ENCODE measurements around the gene VWA8.
"Not testable (repeated sequence)": the region's sequence is repeated elsewhere in the genome, so short reads cannot be mapped to it uniquely, and the experiment has no call there.

The VWA8 gene

DNA sequence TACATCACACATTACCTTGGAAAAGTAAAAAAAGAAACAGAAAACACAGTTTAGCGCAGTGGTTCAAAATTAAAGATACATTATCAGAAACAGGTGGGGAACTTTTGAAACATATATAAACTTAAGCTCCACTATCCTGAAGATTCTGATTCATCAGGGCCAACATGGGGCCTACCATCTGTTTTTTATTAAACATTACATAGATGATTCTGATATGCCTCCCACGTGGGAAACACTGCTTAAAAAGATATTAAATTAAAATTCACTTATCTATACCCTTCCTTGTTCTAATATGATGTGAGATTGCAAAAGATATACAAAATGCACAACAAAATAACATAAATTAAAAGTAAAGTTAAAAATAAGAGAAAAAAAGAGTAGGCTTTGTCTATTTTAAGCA lies 125.0 kb downstream of the VWA8 start:
- no peaks in the 10 kb centered on the region for H3K4me1 Mint-ChIP-seq
- no peak for DNase-seq
- no peak overlapping the region for H3K4me3 Mint-ChIP-seq
- CTCF ChIA-PET = interaction anchor here (0.7 kb wide), 1 partner anchor 93 kb away, joined by 4 read pairs; no protein-coding TSS in a partner anchor
- H3K27ac Mint-ChIP-seq = no peak overlapping the region
- peaks cover 4% of the 10 kb centered on the region for H3K9me3 Mint-ChIP-seq
- peaks cover 24% of the 10 kb centered on the region for H3K36me3 Mint-ChIP-seq
- H3K27me3 Mint-ChIP-seq = no peaks in the 10 kb centered on the region

DNA sequence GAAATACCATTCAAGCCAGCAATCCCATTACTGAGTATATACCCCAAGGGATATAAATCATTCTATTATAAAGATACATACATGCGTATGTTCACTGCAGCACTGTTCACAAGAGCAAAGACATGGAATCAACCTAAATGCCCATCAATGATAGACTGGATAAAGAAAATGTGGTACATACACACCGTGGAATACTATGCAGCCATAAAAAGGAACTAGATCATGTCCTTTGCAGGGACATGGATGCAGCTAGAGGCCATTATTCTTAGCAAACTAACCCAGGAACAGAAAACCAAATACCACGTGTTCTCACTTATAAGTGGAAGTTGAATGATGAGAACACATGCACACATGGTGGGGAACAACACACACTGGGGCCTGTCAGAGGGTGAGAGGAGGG lies 126.2 kb downstream of the VWA8 start:
- H3K27ac Mint-ChIP-seq, DNase-seq, H3K27me3 Mint-ChIP-seq, H3K4me3 Mint-ChIP-seq, H3K4me1 Mint-ChIP-seq, CTCF ChIA-PET, H3K9me3 Mint-ChIP-seq: not testable (repeated sequence)
- peaks cover 24% of the 10 kb centered on the region for H3K36me3 Mint-ChIP-seq

DNA sequence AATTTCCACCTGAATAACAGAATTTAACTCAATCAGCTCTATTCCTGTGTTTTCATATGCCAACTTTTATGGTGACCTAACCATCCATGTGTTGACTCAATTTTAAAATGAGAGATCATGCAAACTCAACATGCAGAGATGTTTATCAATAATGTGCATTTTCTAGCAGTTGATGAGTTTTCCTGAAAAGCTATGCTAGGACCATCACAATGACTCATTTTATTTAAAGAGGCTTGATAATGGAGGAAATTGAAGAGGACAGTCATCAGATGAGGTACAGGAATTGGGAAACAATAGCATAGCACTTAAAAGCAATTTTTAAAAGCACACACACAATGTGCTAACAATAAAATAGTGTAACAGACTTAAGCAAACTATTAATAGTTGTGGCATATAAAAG lies 127.1 kb downstream of the VWA8 start:
- CTCF ChIA-PET = no interaction called here
- Mint-ChIP-seq H3K27me3 (no peaks in the 10 kb centered on the region), H3K9me3 (peaks cover 4% of the 10 kb centered on the region), H3K4me1 (no peaks in the 10 kb centered on the region), H3K27ac (no peak overlapping the region), H3K36me3 (peaks cover 23% of the 10 kb centered on the region), H3K4me3 (no peak overlapping the region)
- DNase-seq = no peak

DNA sequence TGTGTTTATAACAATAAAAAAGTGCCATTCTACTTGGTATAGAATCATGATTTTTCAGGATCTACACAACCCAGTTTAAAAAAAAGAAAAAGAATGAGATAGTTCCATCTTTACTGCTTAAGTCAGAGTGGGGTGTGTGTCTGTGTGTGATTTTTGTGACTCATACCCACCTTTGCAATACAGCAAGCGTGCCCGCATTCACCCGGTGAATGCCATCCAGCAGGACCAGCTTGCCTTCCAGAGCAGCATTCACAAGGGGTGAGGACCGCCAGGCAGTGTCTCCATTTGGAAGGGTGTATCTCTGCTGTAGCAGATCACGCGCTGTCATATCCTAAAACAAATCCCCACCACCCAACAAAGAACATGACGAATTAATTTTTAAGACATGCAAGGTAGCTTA lies 127.7 kb downstream of the VWA8 start:
- H3K4me3 Mint-ChIP-seq = no peak overlapping the region
- H3K9me3 Mint-ChIP-seq = peaks cover 4% of the 10 kb centered on the region
- DNase-seq = no peak
- no peak overlapping the region for H3K27ac Mint-ChIP-seq
- H3K36me3 Mint-ChIP-seq = peaks cover 22% of the 10 kb centered on the region
- CTCF ChIA-PET = no interaction called here
- no peaks in the 10 kb centered on the region for H3K4me1 Mint-ChIP-seq
- H3K27me3 Mint-ChIP-seq = no peaks in the 10 kb centered on the region

DNA sequence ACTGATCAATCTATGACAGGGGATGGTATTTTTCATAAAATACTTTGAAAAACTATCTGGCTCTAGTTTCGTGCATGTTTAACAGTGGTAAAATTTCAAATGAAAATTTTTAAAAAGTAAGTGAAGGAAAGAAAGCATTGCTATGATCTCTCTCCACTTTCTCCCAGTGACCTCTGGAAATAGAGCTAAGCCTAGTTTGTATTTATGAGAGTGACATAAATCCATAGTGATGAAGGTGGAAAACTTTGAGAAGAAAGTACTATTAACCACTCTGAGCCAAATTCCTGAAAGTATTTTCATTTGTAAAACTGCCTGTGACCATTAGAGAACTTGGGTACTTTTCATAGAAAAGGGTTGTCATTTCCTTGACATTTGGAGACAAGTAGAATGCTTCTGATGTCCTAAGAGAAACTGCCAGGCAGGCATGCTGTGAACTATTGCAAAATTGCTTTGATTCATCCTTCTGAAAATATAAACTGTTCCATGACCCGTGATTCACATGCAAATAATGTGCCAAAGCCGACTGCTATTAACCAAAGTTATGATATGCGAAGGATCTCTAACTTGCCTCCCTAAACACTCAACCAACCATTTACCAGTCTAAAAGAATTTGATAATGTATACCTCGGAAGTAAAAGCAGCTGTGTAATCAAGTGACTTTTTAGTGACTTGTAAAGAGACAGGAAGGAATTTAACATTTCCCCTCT lies 133.2 kb downstream of the VWA8 start:
- Mint-ChIP-seq H3K4me3 (no peak overlapping the region), H3K4me1 (no peaks in the 10 kb centered on the region), H3K27me3 (no peaks in the 10 kb centered on the region), H3K36me3 (peaks cover 24% of the 10 kb centered on the region), H3K9me3 (no peaks in the 10 kb centered on the region), H3K27ac (no peak overlapping the region)
- DNase-seq = no peak
- CTCF ChIA-PET = no interaction called here

DNA sequence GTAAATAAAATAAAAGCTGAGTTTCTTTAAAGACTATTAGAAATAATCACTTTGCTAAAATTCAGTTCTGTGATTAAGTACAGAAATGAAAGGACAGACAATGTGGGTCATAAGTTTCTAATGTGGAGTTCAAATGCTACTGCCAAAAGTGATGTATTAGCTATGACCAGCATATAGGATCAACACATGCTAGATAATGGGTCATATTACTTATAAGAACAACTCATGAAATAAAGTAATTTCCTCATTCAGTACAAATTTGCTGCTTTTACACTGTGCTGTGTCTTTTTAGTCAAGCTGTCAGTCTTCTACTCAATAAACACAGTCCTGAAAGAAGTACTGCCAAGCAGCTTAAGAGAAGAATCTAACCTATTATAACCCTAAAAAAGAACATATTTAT lies 135.2 kb downstream of the VWA8 start:
- H3K4me3 Mint-ChIP-seq = no peak overlapping the region
- no peaks in the 10 kb centered on the region for H3K9me3 Mint-ChIP-seq
- CTCF ChIA-PET = no interaction called here
- H3K27me3 Mint-ChIP-seq = no peaks in the 10 kb centered on the region
- no peak overlapping the region for H3K27ac Mint-ChIP-seq
- H3K4me1 Mint-ChIP-seq = no peaks in the 10 kb centered on the region
- DNase-seq = no peak
- peaks cover 20% of the 10 kb centered on the region for H3K36me3 Mint-ChIP-seq

DNA sequence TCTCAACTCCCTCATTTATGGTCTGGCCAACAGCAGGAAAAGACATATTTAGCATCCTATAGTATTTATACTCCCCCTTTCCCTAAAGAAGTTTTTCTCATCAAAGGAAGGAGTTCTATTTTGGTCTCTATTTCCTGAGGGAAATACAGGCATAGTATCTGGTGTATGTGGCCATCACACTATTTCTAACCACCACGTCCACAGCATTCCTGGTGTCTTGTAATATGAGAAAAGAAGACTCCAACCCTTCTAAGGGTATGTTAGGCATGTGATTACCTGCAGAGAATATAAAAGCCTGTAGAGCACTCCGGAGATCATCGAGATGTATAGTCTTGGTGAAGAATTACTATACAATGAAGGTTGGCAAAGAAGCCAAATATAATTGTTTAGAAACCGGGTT lies 137.4 kb downstream of the VWA8 start:
- H3K4me3 Mint-ChIP-seq = no peak overlapping the region
- no peak overlapping the region for H3K27ac Mint-ChIP-seq
- no peaks in the 10 kb centered on the region for H3K27me3 Mint-ChIP-seq
- no peak for DNase-seq
- H3K4me1 Mint-ChIP-seq = no peaks in the 10 kb centered on the region
- H3K36me3 Mint-ChIP-seq = peaks cover 14% of the 10 kb centered on the region
- CTCF ChIA-PET = no interaction called here
- no peaks in the 10 kb centered on the region for H3K9me3 Mint-ChIP-seq

DNA sequence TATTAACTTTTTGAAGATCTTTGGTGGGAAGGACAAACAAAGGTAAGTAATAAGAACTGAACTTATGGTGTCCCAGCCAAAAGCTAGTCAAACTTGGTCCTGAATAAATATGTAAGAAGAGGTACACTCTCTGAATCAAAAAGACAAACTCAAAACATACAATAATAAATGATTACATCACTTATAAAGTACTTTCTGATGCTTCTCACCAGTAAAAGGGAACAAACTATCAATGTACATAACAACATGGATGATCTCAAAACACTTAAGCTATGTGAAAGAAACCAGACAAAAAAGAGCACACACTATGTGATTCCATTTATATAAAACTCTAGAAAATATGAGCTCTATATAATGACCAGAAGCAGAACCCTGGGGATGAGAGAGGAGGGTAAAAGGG lies 138.3 kb downstream of the VWA8 start:
- H3K9me3 Mint-ChIP-seq = no peaks in the 10 kb centered on the region

DNA sequence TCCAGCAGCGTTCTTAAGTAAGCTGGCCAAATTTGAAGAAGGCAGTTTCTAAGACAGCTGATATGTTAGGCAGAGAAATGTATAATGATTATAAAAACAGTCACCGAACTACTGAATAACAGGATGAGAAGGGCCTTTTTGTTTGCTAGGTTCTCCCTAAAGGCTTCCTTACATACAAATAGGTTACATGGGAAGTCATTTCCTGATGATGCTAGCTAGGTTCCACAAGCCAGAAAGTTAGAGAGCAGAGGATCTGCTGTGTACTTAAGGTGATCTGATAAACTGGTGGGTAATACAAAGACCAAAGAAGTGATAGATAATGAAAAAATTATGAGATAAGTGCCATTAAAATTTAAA lies 139.7 kb downstream of the VWA8 start:
- Mint-ChIP-seq H3K4me3 (no peak overlapping the region), H3K4me1 (no peaks in the 10 kb centered on the region), H3K9me3 (no peaks in the 10 kb centered on the region), H3K27ac (no peak overlapping the region), H3K27me3 (no peaks in the 10 kb centered on the region), H3K36me3 (peaks cover 15% of the 10 kb centered on the region)
- CTCF ChIA-PET = no interaction called here
- DNase-seq = no peak

More for the DNA sequence above, 138.3 kb downstream of the VWA8 start:
- peaks cover 14% of the 10 kb centered on the region for H3K36me3 Mint-ChIP-seq
- CTCF ChIA-PET = no interaction called here
- H3K4me1 Mint-ChIP-seq = no peaks in the 10 kb centered on the region
- no peak overlapping the region for H3K27ac Mint-ChIP-seq
- no peak overlapping the region for H3K4me3 Mint-ChIP-seq
- no peaks in the 10 kb centered on the region for H3K27me3 Mint-ChIP-seq
- DNase-seq = no peak

DNA sequence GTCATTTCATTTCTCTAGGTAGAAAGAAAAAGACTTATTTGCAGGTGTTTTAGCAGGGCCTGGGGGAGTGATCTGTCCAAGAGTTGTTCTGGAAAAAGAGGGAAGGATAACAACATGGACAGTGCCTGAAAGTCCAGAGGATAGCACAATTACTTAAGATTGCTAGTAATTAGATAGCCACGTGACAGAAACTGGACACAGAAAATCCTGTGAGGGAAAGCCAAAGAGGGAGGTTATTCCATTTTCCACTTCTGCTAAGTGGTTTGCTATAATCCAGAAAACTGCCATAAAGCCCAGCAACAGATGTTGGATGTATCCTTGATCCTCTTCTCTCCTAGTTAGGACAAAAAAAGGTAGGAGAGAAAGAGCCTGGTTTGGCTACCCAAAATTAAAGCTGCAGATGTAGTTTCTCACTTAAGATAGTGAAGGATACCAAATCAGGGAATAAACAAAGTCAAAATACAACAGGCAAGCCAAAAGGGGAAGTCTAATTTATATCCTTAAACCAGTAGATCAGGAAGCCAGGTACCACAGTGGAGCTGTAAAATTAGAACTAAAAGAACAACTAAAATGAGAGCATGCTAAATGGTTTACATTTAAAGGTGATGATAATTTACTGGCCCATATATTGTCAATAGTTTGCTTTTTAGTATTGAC lies 140.2 kb downstream of the VWA8 start:
- Mint-ChIP-seq H3K36me3 (peaks cover 18% of the 10 kb centered on the region), H3K4me3 (no peak overlapping the region), H3K9me3 (no peaks in the 10 kb centered on the region), H3K4me1 (no peaks in the 10 kb centered on the region), H3K27ac (no peak overlapping the region), H3K27me3 (no peaks in the 10 kb centered on the region)
- DNase-seq = no peak
- CTCF ChIA-PET = no interaction called here

DNA sequence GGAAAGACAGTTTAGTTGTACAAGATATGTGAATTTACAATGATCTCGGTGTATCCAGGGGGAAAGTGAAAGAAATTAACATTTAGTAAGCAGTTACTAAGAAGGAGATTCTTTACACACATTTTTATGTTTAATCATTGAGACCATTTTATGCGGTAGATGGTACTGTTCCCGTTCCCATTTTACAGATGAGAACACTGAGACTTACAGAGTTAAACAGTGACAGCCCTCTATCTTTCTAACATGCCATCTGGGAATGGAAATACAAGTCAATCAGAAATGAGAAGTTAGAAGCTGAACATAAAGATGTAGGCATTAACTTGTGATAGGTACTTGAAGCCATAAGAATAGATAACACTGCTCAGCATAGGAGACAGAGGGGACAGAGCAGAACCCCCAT lies 144.9 kb downstream of the VWA8 start:
- DNase-seq = no peak
- H3K4me1 Mint-ChIP-seq = peaks cover 11% of the 10 kb centered on the region
- H3K9me3 Mint-ChIP-seq = no peaks in the 10 kb centered on the region
- H3K4me3 Mint-ChIP-seq = no peak overlapping the region
- H3K27me3 Mint-ChIP-seq = no peaks in the 10 kb centered on the region
- CTCF ChIA-PET = no interaction called here
- peaks cover 28% of the 10 kb centered on the region for H3K36me3 Mint-ChIP-seq
- H3K27ac Mint-ChIP-seq = no peak overlapping the region

DNA sequence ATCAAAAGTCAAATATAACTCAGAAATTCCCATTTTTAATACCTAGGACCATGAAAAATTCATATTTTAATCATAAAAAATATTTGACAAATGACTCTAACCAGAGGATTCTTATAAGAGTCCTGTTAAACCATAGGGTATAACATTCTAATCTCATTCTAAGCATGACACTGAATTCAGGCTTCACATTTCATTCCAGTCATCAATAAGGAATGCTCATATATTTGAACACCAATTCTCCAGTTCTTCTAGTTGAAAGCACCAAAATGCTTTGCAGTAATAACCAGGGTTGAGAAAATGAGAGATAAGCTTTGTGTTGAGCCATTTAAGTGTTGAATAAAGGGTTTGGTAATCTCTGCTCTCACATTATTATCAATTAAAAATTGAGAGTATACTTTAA lies 147.5 kb downstream of the VWA8 start:
- CTCF ChIA-PET = no interaction called here
- Mint-ChIP-seq H3K4me3 (no peak overlapping the region), H3K4me1 (peaks cover 11% of the 10 kb centered on the region), H3K9me3 (no peaks in the 10 kb centered on the region), H3K27ac (no peak overlapping the region), H3K27me3 (no peaks in the 10 kb centered on the region), H3K36me3 (peaks cover 36% of the 10 kb centered on the region)
- DNase-seq = no peak

DNA sequence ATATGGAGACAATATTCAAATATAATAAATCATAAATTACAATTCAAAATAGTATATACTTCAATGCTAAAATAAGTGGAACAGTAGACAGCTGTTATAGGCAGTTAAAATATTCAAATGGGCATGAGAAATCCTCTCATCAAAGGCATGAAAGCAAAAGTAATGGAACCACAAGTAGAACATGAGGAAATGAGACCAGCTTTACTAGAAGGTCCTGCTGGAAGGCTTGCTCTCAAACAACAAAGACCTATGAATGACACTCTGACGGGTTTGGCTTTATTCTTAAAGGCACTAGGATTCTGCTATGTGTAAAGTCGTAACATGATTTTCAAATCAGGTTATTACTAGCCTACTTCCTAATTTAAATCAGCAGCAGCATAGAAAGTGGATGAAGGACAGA lies 148.1 kb downstream of the VWA8 start:
- Mint-ChIP-seq H3K27me3 (no peaks in the 10 kb centered on the region), H3K4me3 (no peak overlapping the region), H3K4me1 (peaks cover 11% of the 10 kb centered on the region), H3K9me3 (no peaks in the 10 kb centered on the region), H3K27ac (no peak overlapping the region), H3K36me3 (peaks cover 39% of the 10 kb centered on the region)
- CTCF ChIA-PET = no interaction called here
- no peak for DNase-seq

DNA sequence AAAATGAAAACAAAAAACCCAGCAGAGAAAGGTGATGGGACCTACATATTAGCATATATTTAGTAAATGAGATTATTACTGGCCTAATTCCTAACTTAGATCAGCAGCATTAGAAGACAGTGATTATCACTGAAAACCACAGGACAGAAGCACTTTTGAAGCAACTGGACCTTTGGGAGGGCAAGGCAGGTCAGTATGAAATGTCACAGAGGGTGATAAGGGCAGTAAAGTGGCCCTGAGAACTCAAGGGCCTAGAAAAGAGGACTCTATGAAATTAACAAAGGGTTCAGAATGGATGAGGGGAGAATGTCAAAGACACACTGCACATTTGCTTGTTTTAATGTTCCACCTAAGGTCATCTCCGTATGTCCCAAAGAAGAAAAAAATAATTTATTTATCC lies 148.7 kb downstream of the VWA8 start:
- peaks cover 11% of the 10 kb centered on the region for H3K4me1 Mint-ChIP-seq
- DNase-seq = no peak
- H3K27ac Mint-ChIP-seq = no peak overlapping the region
- peaks cover 42% of the 10 kb centered on the region for H3K36me3 Mint-ChIP-seq
- no peaks in the 10 kb centered on the region for H3K9me3 Mint-ChIP-seq
- no peak overlapping the region for H3K4me3 Mint-ChIP-seq
- no peaks in the 10 kb centered on the region for H3K27me3 Mint-ChIP-seq
- CTCF ChIA-PET = no interaction called here

DNA sequence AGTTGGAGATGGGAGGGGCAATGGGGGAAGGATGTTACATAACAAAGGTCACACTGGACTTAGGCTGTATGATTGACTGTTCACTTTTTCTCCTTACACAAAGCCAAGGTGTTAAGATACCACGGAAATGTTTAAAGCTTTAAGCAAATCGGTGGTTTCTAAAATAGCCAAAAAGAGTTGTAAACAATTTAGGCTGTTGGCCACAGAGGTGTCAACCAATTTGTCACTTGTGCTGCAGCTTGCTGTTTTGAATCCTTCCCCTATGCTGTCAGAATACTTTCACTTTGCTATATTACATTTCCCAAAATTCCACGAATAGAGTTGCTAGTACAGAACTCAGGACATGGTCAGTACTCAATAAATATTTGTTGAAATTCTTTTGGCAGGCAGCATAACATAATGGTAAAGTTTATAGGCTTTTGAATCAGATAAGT lies 149.3 kb downstream of the VWA8 start:
- H3K9me3 Mint-ChIP-seq = no peaks in the 10 kb centered on the region
- no peaks in the 10 kb centered on the region for H3K27me3 Mint-ChIP-seq
- DNase-seq = no peak
- no peak overlapping the region for H3K27ac Mint-ChIP-seq
- H3K4me1 Mint-ChIP-seq = peaks cover 11% of the 10 kb centered on the region
- CTCF ChIA-PET = no interaction called here
- peaks cover 45% of the 10 kb centered on the region for H3K36me3 Mint-ChIP-seq
- H3K4me3 Mint-ChIP-seq = no peak overlapping the region

All from activated naive CD4-positive, alpha-beta T cell treated with anti-CD3 and anti-CD28 coated beads, Interleukin-2, amount 10 ng/mL, durations not matched to agents 7 days and 5 days (primary cell).